Esophagus muscularis mucosa (tissue), 4 donors: Measurements from ENCODE around the gene RXRA. TPM values are rescaled to one million over a fixed set of nuclear protein-coding genes. Genes with fewer than 3 reads are reported as not detected.
"Not testable (repeated sequence)": the region's sequence is repeated elsewhere in the genome, so short reads cannot be mapped to it uniquely, and the experiment has no call there.

Experiments
- DNase-seq: peaks from one replicate; pipeline ENCODE4 v3.0.0-alpha.2; 2017; ENCODE audit errors: extremely low spot score
- H3K27ac ChIP-seq, 4 donors: fragments of 200-600 bp; sonication (generic); replicated peaks in 1 of 4; 1 replicate in 3 of 4; 2 replicates in 1 of 4; pipeline ENCODE4 v1.5.1; 2016 to 2019; ENCODE audit warnings: mild to moderate bottlenecking in 1 of 4
- H3K27me3 ChIP-seq, 4 donors: fragments of 200-600 bp; sonication (generic); one replicate each; pipeline versions ENCODE4 v1.5.1 to v1.6.0; 2016 to 2019
- H3K36me3 ChIP-seq, 4 donors: fragments of 200-600 bp; sonication (generic); one replicate each; pipeline ENCODE4 v1.5.1; 2016 to 2019
- H3K4me1 ChIP-seq, 4 donors: fragments of 200-600 bp; sonication (generic); one replicate each; pipeline ENCODE4 v1.5.1; 2016 to 2019
- H3K4me3 ChIP-seq, 4 donors: fragments of 200-600 bp; sonication (generic); 1 replicate in 2 of 4; 2 replicates in 2 of 4; pipeline ENCODE4 v1.5.1; 2016 to 2019; ENCODE audit warnings: mild to moderate bottlenecking in 4 of 4, moderate library complexity in 1 of 4
- H3K9me3 ChIP-seq, 4 donors: fragments of 200-600 bp; sonication (generic); 1 replicate in 3 of 4; 2 replicates in 1 of 4; pipeline ENCODE4 v1.5.1; 2016 to 2019
- CTCF ChIP-seq, 3 experiments: fragments of 200-600 bp in 2 of 3; fragments of 450-650 bp in 1 of 3; sonication (generic) in 2 of 3; IDR thresholded peaks; one replicate each; pipeline ENCODE4 v1.5.1; 2017 to 2019; ENCODE audit warnings: antibody characterized with exemption in 3 of 3, mild to moderate bottlenecking in 2 of 3, moderate library complexity in 1 of 3
- EP300 ChIP-seq: sonication (generic); formaldehyde crosslinking; IDR thresholded peaks from one replicate; pipeline ENCODE4 v1.6.1; 2017; ENCODE audit warnings: antibody characterized with exemption
- POLR2A ChIP-seq: fragments of 450-650 bp; IDR thresholded peaks from one replicate; pipeline ENCODE4 v1.6.1; 2017; ENCODE audit warnings: antibody characterized with exemption, moderate library complexity, mild to moderate bottlenecking, low read depth
- POLR2AphosphoS5 ChIP-seq, 2 donors: sonication (generic); formaldehyde crosslinking; IDR thresholded peaks; one replicate each; pipeline ENCODE4 v1.6.1; 2017; ENCODE audit warnings: antibody characterized with exemption in 2 of 2
- WGBS: methylation state at CpG from one replicate; pipeline ENCODE4 v1.1.5; 2018; 5-methylcytosine and 5-hydroxymethylcytosine counted together
- intact Hi-C: fragments of 100-400 bp; cut with DNase I; formaldehyde crosslinking; loops from one replicate; pipeline ENCODE4 v1.15.1; 2023
- total RNA-seq, 4 donors: library from RNA; depleted of rRNA; stranded (reverse); fragments of >200 nt; gene quantifications; one replicate each; pipeline versions ENCODE4 v1.1.0 to v1.2.1, GENCODE V29; 2016

The RXRA gene
- total RNA-seq, 4 donors from 2014 or later, result 46.4 to 81.0 (median 63.7) TPM

DNA sequence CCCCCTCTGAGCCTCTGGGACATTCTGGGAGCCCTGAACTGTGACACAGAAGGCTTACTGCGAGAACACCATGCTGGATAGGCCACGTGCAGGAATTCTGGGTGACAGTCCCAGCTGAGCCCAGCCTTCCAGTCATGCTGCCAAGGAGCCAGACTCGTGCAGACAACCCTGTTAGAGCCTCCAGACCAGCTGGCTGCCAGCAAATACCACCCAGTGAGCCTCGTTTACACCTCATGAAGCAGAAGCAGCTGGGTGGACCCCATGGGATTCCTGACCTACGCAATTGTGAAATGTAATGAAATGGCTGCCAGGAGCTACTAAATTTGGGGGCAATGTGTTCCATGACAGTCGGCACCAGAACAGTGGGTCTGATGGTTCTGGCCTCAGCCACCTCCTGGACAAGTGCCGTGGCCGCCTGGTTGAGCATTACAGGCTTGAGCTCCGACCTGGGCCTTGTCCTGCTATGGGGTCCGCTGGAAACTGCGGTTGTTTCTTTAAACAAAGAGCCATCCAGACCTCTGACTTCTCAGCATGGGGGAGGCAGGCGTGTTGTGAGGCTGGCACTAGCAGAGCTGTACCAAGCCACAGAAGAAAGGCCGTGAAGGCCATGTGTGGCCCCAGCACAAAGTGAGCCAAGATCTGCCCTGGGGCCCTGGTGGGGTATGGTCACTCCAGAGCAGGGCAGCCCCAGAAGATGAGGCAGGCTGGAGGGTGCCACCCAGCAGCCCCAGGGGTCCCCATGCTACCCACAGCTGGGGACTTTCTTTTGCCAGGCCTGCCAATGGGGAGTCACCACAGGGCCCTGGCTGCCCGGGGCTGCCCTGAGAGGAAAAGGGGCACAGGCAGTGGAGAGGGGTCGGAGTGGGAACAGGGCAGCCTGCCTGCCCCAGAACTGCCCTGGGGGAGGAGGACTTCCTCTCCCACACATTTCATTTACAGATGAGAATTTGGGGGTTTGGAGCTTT, 19.3 kb upstream of the RXRA start:
- Histone ChIP-seq H3K4me3 (no peak overlapping the region), H3K27me3 (no peaks in the 10 kb centered on the region), H3K4me1 (no peaks in the 10 kb centered on the region), H3K36me3 (no peaks in the 10 kb centered on the region), H3K9me3 (no peaks in the 10 kb centered on the region), H3K27ac (no peak overlapping the region)
- TF ChIP-seq POLR2AphosphoS5 (IDR thresholded peaks at IDR 0.05) (no peak), POLR2A (no peak), CTCF (IDR thresholded peaks at IDR 0.05) (no peak), EP300 (no peak)
- intact Hi-C loops, result no loop called here
- 87% methylated on average over 4 of the region's 15 CpGs for WGBS
- no peak for DNase-seq

DNA sequence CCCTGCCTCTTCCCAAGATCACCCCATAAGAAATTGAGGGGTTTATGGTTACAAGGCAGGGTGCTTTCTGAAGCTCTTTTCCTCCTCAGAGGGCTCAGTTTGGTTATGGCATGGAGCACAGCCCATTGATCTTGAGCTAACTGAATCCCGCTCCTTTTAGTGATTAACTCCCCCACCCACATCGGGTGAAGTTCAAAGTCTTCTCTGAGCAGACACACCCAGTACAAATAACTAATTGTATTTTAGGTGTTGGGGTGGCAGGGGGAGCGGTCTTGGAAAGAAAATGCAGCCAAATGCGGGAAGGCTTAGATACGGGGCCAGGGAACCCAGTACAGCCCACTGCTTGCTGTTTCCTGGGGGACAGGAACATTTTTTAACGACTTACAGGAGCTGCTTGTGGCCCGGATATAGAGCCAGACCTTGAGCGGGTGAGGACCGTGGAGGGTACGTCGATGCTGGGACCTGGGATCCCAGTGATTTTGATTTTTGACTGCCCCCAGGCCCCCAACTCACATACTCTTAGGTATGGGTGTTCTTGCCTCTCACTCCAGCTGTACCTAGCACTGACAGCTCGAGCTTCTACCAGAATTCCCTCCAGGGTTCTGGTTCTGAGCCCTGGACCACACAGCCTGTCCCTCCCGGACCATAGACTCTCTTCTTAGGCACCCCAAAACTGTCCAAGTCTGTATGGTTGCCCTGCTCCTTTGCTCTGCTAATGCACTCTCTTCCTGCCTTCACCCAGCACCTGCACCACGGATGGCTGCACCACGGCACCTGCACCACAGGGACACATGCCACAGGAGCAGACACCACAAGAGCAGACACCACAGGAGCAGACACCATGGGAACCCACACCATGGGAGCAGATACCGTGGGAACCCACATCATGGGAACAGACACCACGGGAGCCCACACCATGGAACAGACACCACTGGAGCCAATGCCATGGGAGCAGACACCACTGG, 18.3 kb upstream of the RXRA start:
- intact Hi-C loops, result no loop called here
- no peak for DNase-seq

GRCh38 chr9:134308639-134309220, 17.5 kb upstream of the RXRA start:
- H3K4me1 ChIP-seq, H3K4me3 ChIP-seq, H3K27me3 ChIP-seq, H3K36me3 ChIP-seq, H3K27ac ChIP-seq, intact Hi-C loops, DNase-seq: not testable (repeated sequence)
- WGBS, result 86% methylated on average over 8 of the region's 14 CpGs
- peaks cover 0 to 11% (median 2%) of the 10 kb centered on the region in 4 donors for H3K9me3 ChIP-seq

More for the DNA sequence above, 18.3 kb upstream of the RXRA start:
- Histone ChIP-seq H3K9me3 (peaks cover 0 to 4% (median 0%) of the 10 kb centered on the region in 4 donors), H3K36me3 (no peaks in the 10 kb centered on the region), H3K27me3 (no peaks in the 10 kb centered on the region), H3K27ac (no peak overlapping the region), H3K4me1 (no peaks in the 10 kb centered on the region), H3K4me3 (no peak overlapping the region)
- 93% methylated on average over 15 of the region's 17 CpGs for WGBS
- TF ChIP-seq POLR2AphosphoS5 (IDR thresholded peaks at IDR 0.05) (no peak), POLR2A (no peak), CTCF (IDR thresholded peaks at IDR 0.05) (no peak), EP300 (no peak)

- intact Hi-C loops, result no loop called here
- DNase-seq, result no peak
Measured at GRCh38 chr9:134313470-134313869, 12.8 kb upstream of the RXRA start.

More at GRCh38 chr9:134313470-134313869, 12.8 kb upstream of the RXRA start:
- H3K4me1 ChIP-seq, result peaks cover 10 to 31% (median 29%) of the 10 kb centered on the region in 4 donors
- H3K9me3 ChIP-seq, result peaks cover 0 to 11% (median 2%) of the 10 kb centered on the region in 4 donors
- H3K36me3 ChIP-seq, result no peaks in the 10 kb centered on the region
- WGBS, result 93% methylated on average over 2 of the region's 2 CpGs
- H3K4me3 ChIP-seq, result no peak overlapping the region
- no peak overlapping the region for H3K27ac ChIP-seq
- no peaks in the 10 kb centered on the region for H3K27me3 ChIP-seq
- no peak for TF ChIP-seq CTCF (IDR thresholded peaks at IDR 0.05)
